ENCODE results near the gene DLG2. TPM values are rescaled to one million over a fixed set of nuclear protein-coding genes. Genes with fewer than 3 reads are reported as not detected.
"Not testable (repeated sequence)": the region's sequence is repeated elsewhere in the genome, so short reads cannot be mapped to it uniquely, and the experiment has no call there.

Gene DLG2
- total RNA-seq, 4 donors from 2014 or later: 1.3 to 4.7 (median 2.4) TPM

DNA sequence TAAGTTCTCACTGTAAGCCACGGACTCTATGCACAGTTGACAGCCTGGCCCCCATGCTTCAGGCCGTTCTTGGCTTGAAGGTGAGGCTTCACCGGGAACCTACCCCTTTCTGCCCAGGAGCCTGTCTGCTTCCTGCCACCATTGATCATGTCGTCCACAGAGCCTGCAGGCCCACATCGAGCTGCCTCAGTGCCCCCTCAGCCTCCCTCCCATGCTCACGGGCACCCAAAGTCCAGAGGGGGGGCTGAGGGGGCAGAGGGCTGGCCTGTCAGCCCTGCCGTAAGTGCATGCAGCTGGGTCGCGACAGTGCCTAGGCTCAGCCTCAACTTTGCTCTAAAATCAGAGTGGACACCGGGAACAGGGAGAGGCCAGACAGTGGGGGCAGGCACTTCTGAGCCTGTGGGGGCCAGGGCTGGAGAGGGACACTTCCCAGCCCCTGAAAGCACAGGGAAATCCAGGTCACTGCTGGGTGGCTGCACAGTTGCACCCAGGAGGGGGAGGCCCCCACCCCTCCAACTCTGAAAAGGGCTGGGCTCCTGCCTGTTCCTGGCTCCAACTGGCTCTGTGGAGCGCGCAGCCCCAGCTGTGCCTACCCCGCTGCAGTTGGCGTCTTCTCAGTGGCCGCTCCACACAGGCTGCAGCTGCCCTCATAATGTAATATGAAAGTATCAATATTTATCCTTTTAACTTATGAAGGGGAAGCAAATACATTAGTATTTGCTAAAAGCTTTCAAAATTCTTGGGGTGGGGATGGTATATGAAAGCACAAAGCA, 598.6 kb downstream of the DLG2 start:
- in situ Hi-C loops (cut with MboI; ENCODE audit: low sequenced_read_pairs in 4 of 4) (no loop called here), intact Hi-C loops (cut with DNase I; ENCODE audit: low total_unique reads) (no loop called here)
- Histone ChIP-seq H3K27me3 (no peaks in the 10 kb centered on the region), H3K4me1 (no peaks in the 10 kb centered on the region), H3K27ac (no peak overlapping the region), H3K36me3 (no peaks in the 10 kb centered on the region), H3K4me3 (no peak overlapping the region), H3K9me3 (no peaks in the 10 kb centered on the region)
- DNase-seq (no peak), ATAC-seq (no peak)
- TF ChIP-seq POLR2A (IDR thresholded peaks at IDR 0.05): no peak

DNA sequence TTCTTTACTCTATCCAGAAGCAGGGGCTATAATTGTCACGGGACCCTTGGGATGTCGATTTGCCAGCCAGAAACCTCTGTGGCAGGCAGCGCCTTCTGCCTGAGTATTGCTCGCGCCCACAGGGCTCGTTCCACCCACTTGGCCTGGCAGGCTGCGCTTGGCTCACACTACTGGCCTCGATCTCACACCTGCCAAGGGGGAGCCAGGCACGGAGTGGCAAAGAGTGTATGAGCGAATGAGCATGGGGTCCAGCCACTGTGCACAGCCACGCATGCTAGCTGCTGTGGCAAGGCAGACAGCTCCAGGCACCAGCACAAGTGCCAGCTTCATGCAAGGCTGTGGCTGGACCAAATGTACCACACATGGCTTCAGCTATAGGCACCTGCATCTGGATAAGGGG, 599.8 kb downstream of the DLG2 start:
- TF ChIP-seq, protein P1, sequence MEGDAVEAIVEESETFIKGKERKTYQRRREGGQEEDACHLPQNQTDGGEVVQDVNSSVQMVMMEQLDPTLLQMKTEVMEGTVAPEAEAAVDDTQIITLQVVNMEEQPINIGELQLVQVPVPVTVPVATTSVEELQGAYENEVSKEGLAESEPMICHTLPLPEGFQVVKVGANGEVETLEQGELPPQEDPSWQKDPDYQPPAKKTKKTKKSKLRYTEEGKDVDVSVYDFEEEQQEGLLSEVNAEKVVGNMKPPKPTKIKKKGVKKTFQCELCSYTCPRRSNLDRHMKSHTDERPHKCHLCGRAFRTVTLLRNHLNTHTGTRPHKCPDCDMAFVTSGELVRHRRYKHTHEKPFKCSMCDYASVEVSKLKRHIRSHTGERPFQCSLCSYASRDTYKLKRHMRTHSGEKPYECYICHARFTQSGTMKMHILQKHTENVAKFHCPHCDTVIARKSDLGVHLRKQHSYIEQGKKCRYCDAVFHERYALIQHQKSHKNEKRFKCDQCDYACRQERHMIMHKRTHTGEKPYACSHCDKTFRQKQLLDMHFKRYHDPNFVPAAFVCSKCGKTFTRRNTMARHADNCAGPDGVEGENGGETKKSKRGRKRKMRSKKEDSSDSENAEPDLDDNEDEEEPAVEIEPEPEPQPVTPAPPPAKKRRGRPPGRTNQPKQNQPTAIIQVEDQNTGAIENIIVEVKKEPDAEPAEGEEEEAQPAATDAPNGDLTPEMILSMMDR (IDR thresholded peaks at IDR 0.05 in 4 of 5, conservative IDR thresholded peaks at IDR 0.05 in 1 of 5): no peak
- no peak for TF ChIP-seq POLR2A (IDR thresholded peaks at IDR 0.05)
- Histone ChIP-seq H3K9me3 (no peaks in the 10 kb centered on the region), H3K27ac (no peak overlapping the region), H3K27me3 (no peaks in the 10 kb centered on the region), H3K36me3 (no peaks in the 10 kb centered on the region), H3K4me1 (no peaks in the 10 kb centered on the region), H3K4me3 (no peak overlapping the region)
- ATAC-seq: no peak
- DNase-seq: no peak
- intact Hi-C loops (cut with DNase I; ENCODE audit: low total_unique reads): no loop called here
- in situ Hi-C loops (cut with MboI; ENCODE audit: low sequenced_read_pairs in 4 of 4): no loop called here

DNA sequence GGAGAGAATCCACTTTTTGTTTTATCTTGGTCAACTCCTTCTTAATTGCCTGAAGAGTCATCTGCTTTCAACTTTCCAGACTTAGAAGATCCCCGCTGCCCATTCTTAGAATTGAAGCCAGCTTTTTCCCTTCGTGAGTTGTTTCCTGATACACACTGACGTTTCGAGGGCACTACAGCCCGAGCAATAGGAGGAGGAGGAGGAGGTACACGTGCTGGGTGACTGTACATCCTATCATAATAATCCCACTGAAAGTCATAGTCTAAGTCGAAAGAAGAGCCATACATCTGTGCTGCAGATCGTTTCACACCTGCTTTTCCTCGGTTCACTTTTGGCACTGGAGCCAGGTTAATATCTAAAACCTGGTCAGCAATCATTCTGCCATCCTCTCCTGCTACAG, 606.1 kb downstream of the DLG2 start:
- no peaks in the 10 kb centered on the region for H3K9me3 ChIP-seq
- no peak overlapping the region for H3K27ac ChIP-seq
- TF ChIP-seq, protein P1 (IDR thresholded peaks at IDR 0.05 in 4 of 5, conservative IDR thresholded peaks at IDR 0.05 in 1 of 5): no peak
- no peak for TF ChIP-seq POLR2A (IDR thresholded peaks at IDR 0.05)
- no peaks in the 10 kb centered on the region for H3K36me3 ChIP-seq
- intact Hi-C loops (cut with DNase I; ENCODE audit: low total_unique reads) (no loop called here), in situ Hi-C loops (cut with MboI; ENCODE audit: low sequenced_read_pairs in 4 of 4) (no loop called here)
- no peak overlapping the region for H3K4me3 ChIP-seq
- no peaks in the 10 kb centered on the region for H3K4me1 ChIP-seq
- no peaks in the 10 kb centered on the region for H3K27me3 ChIP-seq
- DNase-seq: no peak
- no peak for ATAC-seq

DNA sequence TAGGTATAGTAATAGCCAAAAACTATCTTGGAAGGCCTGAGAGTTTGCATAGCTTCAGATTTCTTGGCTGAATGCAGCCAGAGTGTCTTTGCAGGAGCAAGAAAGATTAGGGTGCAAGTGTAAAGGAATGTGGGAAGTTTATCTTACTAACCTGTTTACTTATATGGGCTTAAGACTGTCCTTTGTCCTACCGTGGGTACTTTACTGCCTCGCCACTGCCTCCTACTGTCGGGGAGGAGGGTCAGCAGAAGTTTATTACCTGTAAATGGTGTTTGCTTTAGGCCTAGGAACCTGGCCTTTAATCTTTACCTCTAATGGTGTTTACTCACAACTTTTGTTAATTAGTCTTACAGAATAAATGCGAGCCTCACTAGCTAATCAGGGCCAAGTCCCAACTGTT, 633.8 kb downstream of the DLG2 start:
- intact Hi-C loops (cut with DNase I; ENCODE audit: low total_unique reads) (no loop called here), in situ Hi-C loops (cut with MboI; ENCODE audit: low sequenced_read_pairs in 4 of 4) (no loop called here)

DNA sequence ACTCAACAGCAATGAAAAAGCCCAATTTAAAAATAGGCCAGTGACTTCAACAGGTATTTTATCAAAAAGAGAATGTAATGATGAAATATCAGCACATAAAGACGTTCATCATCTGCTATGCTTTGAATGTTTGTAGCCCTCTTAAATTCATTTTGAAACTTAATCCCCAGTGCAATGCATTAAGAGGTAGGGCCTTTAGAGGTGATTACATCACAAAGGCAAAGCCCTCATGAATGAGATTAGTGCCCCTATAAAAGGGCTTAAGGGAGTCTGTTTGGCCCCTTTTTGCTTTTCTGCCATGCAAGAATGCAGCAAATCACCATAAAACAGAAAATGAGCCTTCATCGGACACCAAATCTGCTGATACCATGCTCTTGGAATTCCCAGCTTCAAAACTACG, 637.0 kb downstream of the DLG2 start:
- Histone ChIP-seq H3K36me3 (no peaks in the 10 kb centered on the region), H3K4me3 (no peak overlapping the region), H3K9me3 (no peaks in the 10 kb centered on the region), H3K27ac (no peak overlapping the region), H3K27me3 (no peaks in the 10 kb centered on the region), H3K4me1 (no peaks in the 10 kb centered on the region)
- TF ChIP-seq POLR2A (IDR thresholded peaks at IDR 0.05): no peak
- TF ChIP-seq, protein P1 (IDR thresholded peaks at IDR 0.05 in 4 of 5, conservative IDR thresholded peaks at IDR 0.05 in 1 of 5): no peak
- in situ Hi-C loops (cut with MboI; ENCODE audit: low sequenced_read_pairs in 4 of 4): no loop called here
- DNase-seq (no peak), ATAC-seq (no peak)
- intact Hi-C loops (cut with DNase I; ENCODE audit: low total_unique reads): no loop called here

More for the DNA sequence above, 633.8 kb downstream of the DLG2 start:
- DNase-seq: no peak
- Histone ChIP-seq H3K27me3 (no peaks in the 10 kb centered on the region), H3K27ac (no peak overlapping the region), H3K4me1 (no peaks in the 10 kb centered on the region), H3K36me3 (no peaks in the 10 kb centered on the region), H3K9me3 (no peaks in the 10 kb centered on the region), H3K4me3 (no peak overlapping the region)
- TF ChIP-seq POLR2A (IDR thresholded peaks at IDR 0.05): no peak
- TF ChIP-seq, protein P1 (IDR thresholded peaks at IDR 0.05 in 4 of 5, conservative IDR thresholded peaks at IDR 0.05 in 1 of 5): no peak
- no peak for ATAC-seq

DNA sequence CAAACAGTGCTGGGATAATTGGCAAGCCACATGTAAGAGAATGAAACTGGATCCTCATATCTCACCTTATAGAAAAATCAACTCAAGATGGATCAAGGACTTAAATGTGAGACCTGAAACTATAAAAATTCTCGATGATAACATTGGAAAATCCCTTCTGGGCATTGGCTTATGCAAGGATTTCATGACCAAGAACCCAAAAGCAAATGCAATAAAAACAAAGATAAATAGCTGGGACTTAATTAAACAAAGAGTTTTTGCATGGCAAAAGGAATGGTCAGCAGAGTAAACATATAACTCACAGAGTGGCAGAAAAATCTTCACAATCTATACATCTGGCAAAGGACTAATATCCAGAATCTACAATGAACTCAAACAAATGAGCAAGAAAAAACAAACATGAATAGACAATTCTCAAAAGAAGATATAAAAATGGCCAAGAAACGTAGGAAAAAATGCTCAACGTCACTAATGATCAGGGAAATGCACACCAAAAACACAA, 639.4 kb downstream of the DLG2 start:
- in situ Hi-C loops (cut with MboI; ENCODE audit: low sequenced_read_pairs in 4 of 4); ATAC-seq; H3K4me1 ChIP-seq; intact Hi-C loops (cut with DNase I; ENCODE audit: low total_unique reads); H3K27me3 ChIP-seq; H3K9me3 ChIP-seq; H3K4me3 ChIP-seq; DNase-seq; H3K36me3 ChIP-seq; H3K27ac ChIP-seq: not testable (repeated sequence)
